ENCODE data around the gene RGS8.

DNA sequence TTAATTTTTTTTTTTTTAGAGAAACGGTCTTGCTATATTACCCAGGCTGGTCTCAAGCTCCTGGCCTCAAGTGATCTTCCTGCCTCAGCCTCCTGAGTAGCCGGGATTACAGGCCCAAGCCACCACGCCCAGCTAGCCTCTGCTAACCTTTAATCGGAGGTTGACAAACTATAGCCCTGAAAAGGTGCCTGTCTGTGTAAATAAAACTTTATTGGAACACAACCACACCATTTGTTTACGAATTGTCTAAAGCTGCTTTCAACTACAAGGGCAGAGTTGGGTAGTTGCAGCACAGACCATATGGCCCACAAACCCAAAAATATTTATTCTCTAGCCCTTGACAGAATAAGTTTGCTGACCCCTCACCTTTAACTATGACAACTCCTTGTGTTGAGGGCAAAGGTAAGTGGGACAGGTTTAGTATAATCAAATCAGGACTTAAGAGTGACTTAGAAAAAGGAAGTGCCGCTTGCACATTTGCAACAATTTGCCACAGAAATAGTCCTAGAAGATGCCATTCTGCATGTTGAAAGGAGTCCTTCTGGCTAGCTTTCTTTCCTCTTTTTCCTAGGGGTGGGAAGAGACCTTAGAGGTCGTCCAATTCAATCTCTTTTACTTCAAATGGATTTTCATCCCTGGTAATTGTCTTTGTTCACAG lies 16.4 kb downstream of the RGS8 start:
- no peak for TF ChIP-seq TAF1 (conservative IDR thresholded peaks at IDR 0.05)
- no peak for TF ChIP-seq RXRA (IDR thresholded peaks at IDR 0.05)
- TF ChIP-seq FOXA1 (IDR thresholded peaks at IDR 0.05) = no peak
- TF ChIP-seq, protein P1, sequence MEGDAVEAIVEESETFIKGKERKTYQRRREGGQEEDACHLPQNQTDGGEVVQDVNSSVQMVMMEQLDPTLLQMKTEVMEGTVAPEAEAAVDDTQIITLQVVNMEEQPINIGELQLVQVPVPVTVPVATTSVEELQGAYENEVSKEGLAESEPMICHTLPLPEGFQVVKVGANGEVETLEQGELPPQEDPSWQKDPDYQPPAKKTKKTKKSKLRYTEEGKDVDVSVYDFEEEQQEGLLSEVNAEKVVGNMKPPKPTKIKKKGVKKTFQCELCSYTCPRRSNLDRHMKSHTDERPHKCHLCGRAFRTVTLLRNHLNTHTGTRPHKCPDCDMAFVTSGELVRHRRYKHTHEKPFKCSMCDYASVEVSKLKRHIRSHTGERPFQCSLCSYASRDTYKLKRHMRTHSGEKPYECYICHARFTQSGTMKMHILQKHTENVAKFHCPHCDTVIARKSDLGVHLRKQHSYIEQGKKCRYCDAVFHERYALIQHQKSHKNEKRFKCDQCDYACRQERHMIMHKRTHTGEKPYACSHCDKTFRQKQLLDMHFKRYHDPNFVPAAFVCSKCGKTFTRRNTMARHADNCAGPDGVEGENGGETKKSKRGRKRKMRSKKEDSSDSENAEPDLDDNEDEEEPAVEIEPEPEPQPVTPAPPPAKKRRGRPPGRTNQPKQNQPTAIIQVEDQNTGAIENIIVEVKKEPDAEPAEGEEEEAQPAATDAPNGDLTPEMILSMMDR (IDR thresholded peaks at IDR 0.05; ENCODE audit: low read depth, low read length, missing input control) = no peak
- TF ChIP-seq JUND (IDR thresholded peaks at IDR 0.05) = no peak
- TF ChIP-seq SP1 (IDR thresholded peaks at IDR 0.05) = no peak
- TF ChIP-seq, protein P2, sequence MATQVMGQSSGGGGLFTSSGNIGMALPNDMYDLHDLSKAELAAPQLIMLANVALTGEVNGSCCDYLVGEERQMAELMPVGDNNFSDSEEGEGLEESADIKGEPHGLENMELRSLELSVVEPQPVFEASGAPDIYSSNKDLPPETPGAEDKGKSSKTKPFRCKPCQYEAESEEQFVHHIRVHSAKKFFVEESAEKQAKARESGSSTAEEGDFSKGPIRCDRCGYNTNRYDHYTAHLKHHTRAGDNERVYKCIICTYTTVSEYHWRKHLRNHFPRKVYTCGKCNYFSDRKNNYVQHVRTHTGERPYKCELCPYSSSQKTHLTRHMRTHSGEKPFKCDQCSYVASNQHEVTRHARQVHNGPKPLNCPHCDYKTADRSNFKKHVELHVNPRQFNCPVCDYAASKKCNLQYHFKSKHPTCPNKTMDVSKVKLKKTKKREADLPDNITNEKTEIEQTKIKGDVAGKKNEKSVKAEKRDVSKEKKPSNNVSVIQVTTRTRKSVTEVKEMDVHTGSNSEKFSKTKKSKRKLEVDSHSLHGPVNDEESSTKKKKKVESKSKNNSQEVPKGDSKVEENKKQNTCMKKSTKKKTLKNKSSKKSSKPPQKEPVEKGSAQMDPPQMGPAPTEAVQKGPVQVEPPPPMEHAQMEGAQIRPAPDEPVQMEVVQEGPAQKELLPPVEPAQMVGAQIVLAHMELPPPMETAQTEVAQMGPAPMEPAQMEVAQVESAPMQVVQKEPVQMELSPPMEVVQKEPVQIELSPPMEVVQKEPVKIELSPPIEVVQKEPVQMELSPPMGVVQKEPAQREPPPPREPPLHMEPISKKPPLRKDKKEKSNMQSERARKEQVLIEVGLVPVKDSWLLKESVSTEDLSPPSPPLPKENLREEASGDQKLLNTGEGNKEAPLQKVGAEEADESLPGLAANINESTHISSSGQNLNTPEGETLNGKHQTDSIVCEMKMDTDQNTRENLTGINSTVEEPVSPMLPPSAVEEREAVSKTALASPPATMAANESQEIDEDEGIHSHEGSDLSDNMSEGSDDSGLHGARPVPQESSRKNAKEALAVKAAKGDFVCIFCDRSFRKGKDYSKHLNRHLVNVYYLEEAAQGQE (IDR thresholded peaks at IDR 0.05) = no peak
- no peak for TF ChIP-seq FOXA2 (IDR thresholded peaks at IDR 0.05)
